CD4-positive, alpha-beta T cell treated with Interleukin-4 for 1 hour (primary cell): ENCODE data around the gene SOCS2.
"Not testable (repeated sequence)": the region's sequence is repeated elsewhere in the genome, so short reads cannot be mapped to it uniquely, and the experiment has no call there.

ENCODE experiments used
- DNase-seq, 2 donors: peaks; one replicate each; pipeline ENCODE4 v3.0.0-alpha.2; 2020 to 2022

Gene SOCS2, protein sequence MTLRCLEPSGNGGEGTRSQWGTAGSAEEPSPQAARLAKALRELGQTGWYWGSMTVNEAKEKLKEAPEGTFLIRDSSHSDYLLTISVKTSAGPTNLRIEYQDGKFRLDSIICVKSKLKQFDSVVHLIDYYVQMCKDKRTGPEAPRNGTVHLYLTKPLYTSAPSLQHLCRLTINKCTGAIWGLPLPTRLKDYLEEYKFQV

GRCh38 chr12:93571925-93572711, at the start of gene SOCS2:
TSS of gene SOCS2 (plus strand) at chr12:93572675. CDS start at chr12:93572898, 223 bp downstream.
- no peak for DNase-seq

DNA sequence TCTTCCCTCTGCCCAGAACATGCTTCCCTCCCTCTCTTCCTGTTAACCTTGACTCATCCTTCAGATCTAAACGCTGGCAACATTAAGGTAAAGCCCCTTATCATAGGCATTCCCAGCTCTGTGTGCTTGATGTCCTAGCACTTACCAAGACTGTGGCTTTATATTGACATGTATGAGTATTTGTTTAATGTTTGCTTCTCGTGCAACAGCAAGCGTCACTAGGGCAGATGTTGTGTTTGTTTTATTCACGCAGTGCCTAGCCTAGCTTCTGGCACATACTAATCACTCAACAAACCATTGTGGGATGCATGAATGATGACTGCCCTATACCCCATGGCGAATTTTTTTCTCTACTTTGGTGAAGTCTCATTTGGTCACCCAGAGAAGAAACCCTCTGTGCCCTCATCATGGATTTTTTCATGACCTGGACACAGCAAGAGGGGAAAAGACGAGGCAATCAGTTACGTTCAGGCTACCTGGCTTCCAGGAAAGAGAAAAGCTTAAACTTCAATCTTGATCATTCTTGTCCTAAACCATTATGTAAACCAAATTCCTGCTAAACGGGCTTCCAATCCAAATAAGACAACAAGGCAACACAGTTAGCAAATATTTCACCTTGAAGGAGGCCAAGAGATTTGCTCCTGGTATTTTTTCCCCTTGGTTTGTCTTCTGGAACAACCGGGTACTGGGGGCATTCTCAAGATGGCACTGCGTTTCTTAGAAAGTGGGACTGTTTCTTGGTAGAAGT, 47.9 kb upstream of the SOCS2 start:
- no peak for DNase-seq

- DNase-seq = no peak
Observed at GRCh38 chr12:93526786-93527428, 45.6 kb upstream of the SOCS2 start.

DNA sequence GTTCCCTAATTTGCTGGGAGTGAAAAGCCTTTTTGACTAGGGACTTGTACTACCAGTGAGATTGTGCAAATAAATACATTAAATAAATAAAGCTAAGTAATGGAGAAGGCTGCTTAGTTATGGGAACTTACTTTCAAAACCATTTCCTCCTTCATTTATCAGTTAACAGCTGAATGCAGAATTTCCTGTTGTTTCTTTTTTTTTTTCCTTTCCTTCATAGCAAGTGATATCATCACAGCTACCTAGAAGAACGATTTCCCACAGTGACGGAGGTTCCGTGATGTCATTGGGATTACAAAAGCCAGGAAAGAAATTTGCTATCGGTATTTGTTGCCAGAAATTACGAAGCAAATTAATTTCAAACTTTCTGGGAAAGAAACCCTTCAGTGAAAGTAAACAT, 42.1 kb upstream of the SOCS2 start:
- DNase-seq = no peak

DNA sequence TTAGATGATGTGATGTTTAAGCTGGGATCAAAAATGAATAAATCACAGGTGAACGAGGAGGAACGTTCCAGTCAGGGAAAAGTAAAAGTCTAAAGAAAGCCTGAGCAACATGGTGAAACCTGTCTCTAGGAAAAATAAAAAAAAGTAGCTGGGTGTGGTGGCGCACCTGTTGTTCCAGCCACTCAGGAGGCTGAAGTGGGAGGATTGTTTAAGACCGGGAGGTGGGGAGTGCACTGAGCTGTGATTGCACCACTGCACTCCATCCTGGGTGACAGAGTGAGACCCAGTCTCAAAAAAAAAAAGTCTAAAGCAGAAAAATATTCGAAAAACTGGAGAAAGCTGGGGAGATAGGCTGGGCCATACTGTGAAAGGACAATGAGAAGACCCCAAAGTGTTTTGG, 39.2 kb upstream of the SOCS2 start:
- DNase-seq = no peak

- no peak for DNase-seq
Observed at GRCh38 chr12:93536111-93536765, 36.2 kb upstream of the SOCS2 start.

- no peak for DNase-seq
Observed at GRCh38 chr12:93536766-93537488, 35.5 kb upstream of the SOCS2 start.

GRCh38 chr12:93537769-93538168, 34.7 kb upstream of the SOCS2 start:
- no peak for DNase-seq

GRCh38 chr12:93539821-93540220, 32.7 kb upstream of the SOCS2 start:
- DNase-seq = no peak

- DNase-seq = no peak
Observed at GRCh38 chr12:93540466-93540865, 32.0 kb upstream of the SOCS2 start.

DNA sequence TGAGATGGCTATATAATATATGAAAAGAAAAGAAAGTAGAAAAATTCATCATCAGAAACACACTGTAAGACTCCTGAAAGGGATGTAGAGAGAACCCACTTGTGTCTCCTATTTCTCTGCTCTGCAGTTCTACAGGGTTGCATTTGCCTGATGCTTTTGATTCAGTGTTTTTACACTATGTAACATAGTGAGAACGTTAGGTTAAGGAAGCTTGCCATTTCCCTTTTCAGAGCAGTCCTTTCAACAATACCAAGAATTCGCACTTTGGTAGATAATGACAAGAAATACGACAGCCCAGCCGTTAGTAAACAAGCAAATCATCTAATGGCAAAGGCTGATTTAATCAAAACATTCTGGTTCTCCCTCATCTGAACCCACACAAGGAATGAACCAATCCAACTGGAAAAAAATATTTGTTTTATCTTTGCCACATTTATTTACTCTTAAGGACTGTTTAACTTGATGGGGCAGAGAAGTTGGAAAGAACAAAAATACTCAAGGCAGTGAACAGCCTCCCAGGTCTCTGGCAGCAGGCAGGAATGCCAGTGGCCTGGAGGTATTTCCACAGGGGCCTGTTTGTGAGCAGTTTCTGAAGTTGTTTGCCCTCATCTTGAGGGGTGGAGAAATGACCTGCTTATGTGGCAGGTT, 30.8 kb upstream of the SOCS2 start:
- DNase-seq = no peak

DNA sequence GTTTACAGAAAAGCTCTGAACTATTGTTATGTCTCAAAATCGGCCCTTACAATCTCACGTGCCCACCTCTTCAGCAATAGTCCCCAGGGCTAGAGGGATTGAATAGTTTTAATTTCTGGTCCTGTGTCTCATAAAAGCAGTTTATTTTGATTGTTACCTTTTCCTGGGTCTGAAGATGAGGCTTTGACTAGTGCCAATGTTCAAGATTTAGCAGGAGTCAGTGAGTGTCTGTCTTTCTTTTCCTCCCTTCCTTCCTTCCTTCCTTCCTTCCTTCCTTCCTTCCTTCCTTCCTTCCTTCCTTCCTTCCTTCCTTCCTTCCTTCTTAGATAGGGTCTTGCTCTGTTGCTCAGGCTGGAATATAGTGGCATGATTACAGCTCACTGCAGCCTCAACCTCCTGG, 24.7 kb upstream of the SOCS2 start:
- DNase-seq = no peak

DNA sequence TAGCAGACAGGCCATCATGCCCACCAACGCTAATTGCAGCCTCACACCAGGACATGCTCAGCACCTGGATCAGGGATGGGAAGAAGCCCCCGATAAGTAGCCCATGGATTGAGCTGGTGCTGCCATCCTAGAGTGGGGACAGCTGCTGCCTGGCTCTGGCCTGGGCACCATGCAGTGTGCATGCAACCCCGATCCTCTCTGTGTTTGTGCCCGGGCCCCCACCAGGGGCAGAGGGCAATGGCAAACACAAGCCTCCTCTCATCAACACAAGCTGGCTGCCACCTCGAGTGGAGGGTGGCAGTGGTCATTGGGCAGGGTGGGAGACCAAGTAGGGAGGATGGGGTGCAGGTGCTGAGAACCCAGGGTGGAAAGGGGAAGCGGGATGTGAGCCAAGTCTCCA, 23.3 kb upstream of the SOCS2 start:
- no peak for DNase-seq

GRCh38 chr12:93550748-93551611, 21.5 kb upstream of the SOCS2 start:
- no peak for DNase-seq

DNA sequence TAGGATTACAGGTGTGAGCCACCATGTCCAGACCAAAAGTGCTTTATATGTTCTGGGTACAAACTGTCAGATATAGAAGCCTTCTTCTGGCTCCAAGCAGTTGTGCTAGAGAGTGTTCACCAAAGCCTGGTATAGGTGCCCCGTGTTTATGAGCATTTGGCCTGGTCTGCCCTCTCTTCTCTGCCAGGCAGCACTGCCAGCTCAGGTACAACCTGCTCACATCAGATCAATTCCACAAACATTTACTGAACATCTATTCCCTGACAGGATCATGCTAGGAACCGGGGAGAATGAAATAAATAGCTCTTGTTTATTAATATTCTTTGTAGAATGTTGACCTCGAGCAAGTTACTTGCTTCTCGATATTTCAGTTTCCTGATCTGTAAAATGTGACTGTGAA, 20.0 kb upstream of the SOCS2 start:
- DNase-seq = no peak

DNA sequence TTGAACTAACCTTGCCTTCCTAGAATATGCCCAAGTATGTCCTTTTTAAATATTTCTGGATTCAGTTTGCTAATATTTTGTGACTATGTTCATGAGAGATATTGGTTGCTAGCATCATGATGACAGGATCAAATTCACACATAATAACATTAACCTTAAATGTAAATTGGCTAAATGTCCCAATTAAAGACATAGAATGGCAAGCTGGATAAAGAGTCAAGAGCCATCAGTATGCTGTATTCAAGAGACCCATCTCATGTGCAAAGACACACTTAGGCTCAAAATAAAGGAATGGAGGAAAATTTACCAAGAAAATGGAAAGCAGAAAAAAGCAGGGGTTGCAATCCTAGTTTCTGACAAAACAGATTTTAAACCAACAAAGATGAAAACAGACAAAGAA, 14.6 kb upstream of the SOCS2 start:
- not testable (repeated sequence) for DNase-seq

DNA sequence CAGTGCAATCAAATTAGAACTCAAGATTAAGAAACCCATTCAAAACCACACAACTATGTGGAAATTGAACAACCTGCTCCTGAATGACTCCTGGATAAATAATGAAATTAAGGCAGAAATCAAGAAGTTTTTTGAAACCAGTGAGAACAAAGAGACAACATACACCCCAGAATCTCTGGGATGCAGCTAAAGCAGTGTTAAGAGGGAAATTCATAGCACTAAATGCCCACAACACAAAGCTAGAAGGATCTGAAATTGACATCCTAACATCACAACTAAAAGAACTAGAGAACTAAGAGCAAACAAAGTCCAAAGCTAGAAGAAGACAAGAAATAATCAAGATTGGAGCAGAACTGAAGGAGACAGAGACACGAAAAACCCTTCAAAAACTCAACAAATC, 13.8 kb upstream of the SOCS2 start:
- not testable (repeated sequence) for DNase-seq

GRCh38 chr12:93563807-93564538, 8.5 kb upstream of the SOCS2 start:
- no peak for DNase-seq

- no peak for DNase-seq
Observed at GRCh38 chr12:93565760-93566159, 6.7 kb upstream of the SOCS2 start.

- no peak for DNase-seq
Observed at GRCh38 chr12:93567174-93567573, 5.3 kb upstream of the SOCS2 start.
